Hindlimb muscle (tissue), 1 donor: ENCODE measurements around the gene ETFBKMT. TPM values are rescaled to one million over a fixed set of nuclear protein-coding genes. Genes with fewer than 3 reads are reported as not detected.

Experiments
- DNase-seq: peaks from one replicate; pipeline ENCODE4 v3.0.0-alpha.2; 2013
- polyA plus RNA-seq: library from polyadenylated mRNA; unstranded; fragments of 120-200 nt; gene quantifications from one replicate; pipeline ENCODE4 v1.2.1, GENCODE V29; 2013; ENCODE audit not compliant: insufficient read length

The ETFBKMT gene, protein sequence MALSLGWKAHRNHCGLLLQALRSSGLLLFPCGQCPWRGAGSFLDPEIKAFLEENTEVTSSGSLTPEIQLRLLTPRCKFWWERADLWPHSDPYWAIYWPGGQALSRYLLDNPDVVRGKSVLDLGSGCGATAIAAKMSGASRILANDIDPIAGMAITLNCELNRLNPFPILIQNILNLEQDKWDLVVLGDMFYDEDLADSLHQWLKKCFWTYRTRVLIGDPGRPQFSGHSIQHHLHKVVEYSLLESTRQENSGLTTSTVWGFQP
- polyA plus RNA-seq, result 3.0 TPM

DNA sequence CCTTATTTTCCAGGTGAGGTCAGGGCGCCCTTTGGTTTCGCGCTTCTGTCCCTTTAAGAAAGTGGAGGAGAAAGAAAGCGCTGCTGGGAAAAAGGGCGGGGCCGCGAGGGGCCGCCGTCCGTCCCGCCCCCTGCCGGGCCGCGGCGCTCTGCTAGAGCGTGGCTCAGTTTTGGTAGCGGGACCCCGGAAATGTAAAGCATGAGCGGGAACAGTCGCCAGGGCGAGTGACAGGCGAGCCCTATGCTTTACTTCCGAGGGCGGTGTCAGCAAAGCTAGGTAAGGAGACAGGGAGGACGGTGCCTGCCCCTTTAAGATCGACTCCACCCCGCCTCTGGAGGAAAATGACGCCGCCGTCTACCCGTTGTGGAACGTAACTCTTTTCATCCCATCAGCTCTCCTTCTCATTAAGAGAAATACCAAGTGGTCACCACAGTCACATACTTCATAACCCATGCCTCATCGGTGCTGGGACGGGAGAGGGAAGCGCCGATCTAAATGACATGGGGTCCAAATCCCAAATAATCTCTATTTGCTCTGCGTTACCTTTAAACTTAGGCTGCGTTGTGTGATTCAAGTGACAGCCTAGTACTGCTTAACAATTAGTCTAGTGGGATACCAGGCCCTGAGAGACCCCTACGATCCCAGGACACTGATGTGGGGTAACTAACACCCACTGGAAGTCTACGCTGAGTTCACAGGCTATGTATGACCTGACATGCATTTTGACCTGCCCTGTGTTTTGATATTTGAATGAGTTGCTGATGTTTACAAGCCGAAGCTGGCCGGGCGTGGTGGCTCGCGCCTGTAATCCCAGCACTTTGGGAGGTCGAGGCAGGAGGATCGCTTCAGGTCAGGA is at the start of gene ETFBKMT:
Gene ETFBKMT, plus strand, starts transcription at position 602 of the 856 bp plus-strand sequence. CDS start 2,266 bp downstream, outside the sequence.
- DNase-seq, result peak; percentile 88

DNA sequence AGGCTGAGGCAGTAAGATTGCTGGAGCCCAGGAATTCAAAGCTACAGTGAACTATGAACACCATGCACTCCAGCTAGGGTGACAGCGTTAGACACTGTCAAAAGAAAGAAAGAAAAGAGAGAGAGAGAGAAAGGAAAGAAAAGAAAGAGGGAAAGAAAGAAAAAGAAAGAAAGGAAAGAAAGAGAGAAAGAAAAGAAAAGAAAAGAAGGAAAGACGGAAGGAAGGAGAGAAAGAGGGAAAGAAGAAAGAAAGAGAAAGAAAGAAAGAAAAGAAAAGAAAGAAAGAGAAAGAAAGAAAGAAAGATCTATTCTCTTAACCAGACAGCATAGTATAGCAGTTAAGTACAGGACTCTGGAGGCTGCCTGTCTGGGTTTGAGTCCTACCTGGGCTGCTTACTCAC is 46.7 kb upstream of the ETFBKMT start:
- DNase-seq, result no peak

- DNase-seq, result no peak
Observed at GRCh38 chr12:31618228-31619025, 41.1 kb upstream of the ETFBKMT start.

DNA sequence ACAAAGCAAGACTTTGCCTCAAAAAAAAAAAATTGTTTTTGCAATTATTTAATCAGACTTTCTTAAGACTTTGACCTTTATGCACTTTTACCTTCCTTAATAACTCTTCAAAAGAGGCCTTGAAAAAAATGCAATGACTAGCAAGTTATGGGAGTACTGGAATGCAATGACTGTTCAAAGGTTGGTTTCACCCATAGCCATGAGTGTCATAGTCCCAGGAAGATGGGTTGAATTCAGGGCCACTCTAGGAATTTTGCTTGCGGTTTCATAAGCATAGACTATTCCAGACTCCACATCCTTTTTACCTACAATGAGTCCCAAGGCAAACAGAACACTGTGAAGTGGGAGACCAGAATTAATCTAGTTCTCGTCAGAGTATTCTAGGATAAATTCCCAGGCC is 39.2 kb upstream of the ETFBKMT start:
- no peak for DNase-seq

GRCh38 chr12:31622038-31622437 is 37.5 kb upstream of the ETFBKMT start:
- no peak for DNase-seq

DNA sequence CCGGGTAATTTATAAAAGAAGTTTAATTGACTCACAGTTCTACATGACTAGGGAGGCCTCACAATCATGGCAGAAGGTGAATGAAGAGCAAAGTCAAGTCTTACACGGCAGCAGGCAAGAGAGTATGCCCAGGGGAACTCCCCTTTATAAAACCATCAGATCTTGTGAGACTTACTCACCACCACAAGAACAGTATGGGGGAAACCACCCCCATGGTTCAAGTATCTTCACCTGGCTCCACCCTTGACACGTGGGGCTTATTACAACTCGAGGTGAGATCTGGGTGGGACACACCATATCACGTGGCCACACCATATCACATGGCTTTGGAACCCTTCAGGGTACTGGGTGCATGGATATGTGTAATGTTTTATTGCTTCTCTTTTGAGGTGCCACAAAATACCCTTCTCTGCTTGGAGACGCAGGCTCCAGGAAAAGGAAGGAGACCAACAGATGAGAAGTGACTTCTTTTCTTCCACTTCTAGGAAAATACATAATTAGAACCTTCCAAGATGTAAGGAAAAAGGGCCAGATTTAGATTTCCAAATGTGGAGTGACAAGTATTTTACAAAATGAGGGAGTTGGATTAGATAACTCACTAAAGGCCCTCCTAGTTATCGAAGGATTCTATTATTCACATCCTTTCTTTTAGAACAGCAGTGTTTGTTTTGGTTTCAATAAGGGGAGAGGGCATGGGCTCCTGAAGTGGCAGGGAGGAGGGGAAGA is 33.1 kb upstream of the ETFBKMT start:
- no peak for DNase-seq

GRCh38 chr12:31627456-31628054 is 31.9 kb upstream of the ETFBKMT start:
- DNase-seq, result peak; percentile 57

GRCh38 chr12:31629756-31630732 is 29.4 kb upstream of the ETFBKMT start:
- DNase-seq, result no peak

- DNase-seq, result no peak
Observed at GRCh38 chr12:31631023-31631724, 28.3 kb upstream of the ETFBKMT start.

DNA sequence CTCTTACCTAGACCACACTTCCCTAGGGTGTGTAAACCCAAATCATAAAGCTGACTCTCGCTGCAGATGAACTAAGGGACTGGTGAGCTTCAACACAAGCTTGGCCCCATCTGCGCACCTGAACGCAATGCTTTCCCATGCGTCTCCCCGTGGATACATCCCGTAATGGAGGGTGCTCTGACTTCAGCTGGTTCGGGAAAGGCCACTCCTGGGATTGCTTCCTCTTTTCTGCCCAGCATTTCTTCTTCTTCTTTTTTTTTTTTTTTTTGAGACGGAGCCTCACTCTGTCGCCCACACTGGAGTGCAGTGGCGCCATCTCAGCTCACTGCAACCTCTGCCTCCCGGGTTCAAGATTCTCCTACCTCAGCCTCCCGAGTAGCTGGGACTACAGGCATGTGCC is 27.7 kb upstream of the ETFBKMT start:
- DNase-seq, result no peak

GRCh38 chr12:31633464-31633863 is 26.0 kb upstream of the ETFBKMT start:
- no peak for DNase-seq

- no peak for DNase-seq
Observed at GRCh38 chr12:31634620-31635019, 24.9 kb upstream of the ETFBKMT start.

- no peak for DNase-seq
Observed at GRCh38 chr12:31641509-31642090, 17.9 kb upstream of the ETFBKMT start.

- no peak for DNase-seq
Observed at GRCh38 chr12:31644536-31644935, 15.0 kb upstream of the ETFBKMT start.

DNA sequence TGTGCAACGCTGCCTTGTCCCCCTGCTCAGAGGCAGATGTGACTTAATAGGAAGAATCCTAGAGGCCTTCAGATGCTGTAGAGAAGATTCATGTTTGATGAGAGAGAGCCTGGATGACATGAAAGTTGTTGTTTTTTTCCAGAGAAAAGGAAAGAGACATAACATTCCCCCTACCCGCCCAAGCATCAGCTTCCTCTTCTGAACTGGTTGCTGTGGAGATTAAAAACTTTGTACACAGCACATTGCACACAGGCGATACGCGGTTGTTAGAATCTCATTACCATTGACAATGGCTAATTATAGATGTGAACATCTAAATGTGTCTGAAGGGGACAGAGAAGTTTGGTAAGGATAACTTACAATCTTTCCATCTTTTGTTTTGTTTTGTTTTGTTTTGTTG is 13.6 kb upstream of the ETFBKMT start:
- no peak for DNase-seq

- no peak for DNase-seq
Observed at GRCh38 chr12:31647086-31647491, 12.4 kb upstream of the ETFBKMT start.

GRCh38 chr12:31650918-31651317 is 8.6 kb upstream of the ETFBKMT start:
- DNase-seq, result no peak

DNA sequence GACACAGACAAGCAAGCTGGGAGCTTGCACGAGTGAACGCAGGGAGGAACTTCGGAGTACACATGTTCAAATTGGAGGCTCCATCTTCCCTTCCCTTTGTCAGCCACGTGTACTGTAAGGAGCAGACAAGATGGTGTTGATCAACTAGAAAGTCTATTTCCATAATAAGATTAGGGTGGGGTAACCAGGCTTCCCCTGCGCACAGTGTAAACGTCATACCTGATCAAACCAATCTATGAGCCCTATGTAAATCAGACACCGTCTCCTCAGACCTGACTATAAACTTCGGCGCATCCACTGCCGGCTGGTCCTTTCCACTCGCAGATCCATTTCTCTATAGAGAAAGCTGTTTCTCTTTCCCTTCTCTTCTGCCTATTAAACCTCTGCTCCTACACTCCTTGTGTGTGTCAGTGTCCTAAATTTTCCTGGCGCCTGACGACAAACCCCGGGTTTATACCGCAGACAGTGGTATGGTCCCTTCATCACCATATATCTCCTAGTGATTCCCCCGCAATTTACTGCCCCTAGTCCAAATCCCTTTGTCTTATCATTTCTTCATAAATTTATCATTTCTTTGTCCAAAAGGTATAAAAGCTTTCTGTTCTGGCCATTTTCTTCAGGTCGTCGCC is 7.5 kb upstream of the ETFBKMT start:
- DNase-seq, result no peak

DNA sequence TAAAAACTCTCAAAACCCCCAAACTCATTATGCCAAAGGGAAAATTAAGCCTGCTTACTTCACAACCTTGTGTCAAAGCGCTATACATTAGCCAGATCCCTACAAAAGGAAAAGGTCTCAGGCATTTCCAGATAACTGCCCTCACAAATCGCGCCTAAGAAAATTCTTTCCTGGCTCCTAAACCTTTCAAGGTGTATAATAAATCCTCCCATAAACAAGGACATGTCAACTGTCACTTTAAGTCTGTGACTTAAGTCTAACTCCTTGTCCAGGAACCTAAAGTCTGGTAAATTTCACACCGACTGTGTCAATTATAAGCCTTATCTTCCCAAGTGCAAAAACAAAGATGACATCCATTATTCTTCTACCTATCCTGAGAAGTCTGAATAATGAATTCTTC is 4.3 kb upstream of the ETFBKMT start:
- DNase-seq, result no peak
